ENCODE data around the gene CSRP3. TPM values are rescaled to one million over a fixed set of nuclear protein-coding genes. Genes with fewer than 3 reads are reported as not detected.

CSRP3 gene
- total and polyA plus RNA-seq, 2 experiments from 2014 or later, result not detected

Other genes starting within 250 kb of the CSRP3 start
- not detected in 2 replicates for gene MRGPRX2, start 141.3 kb downstream of the CSRP3 start, total RNA-seq (2014; rRNA removed; shearing (Covaris generic))
- gene MRGPRX2, start 141.3 kb downstream of the CSRP3 start, polyA plus RNA-seq (2016; fragmentation: Nextera tagmentation; extraction: Ambion mirVana), result not detected in 2 replicates
- 27.7 and 30.0 TPM in 2 replicates for gene ZDHHC13, start 84.8 kb downstream of the CSRP3 start, total RNA-seq (2014; rRNA removed; shearing (Covaris generic))
- 18.2 and 21.0 TPM in 2 replicates for gene ZDHHC13, start 84.8 kb downstream of the CSRP3 start, polyA plus RNA-seq (2016; fragmentation: Nextera tagmentation; extraction: Ambion mirVana)
- gene E2F8, start 39.0 kb upstream of the CSRP3 start, total RNA-seq (2014; rRNA removed; shearing (Covaris generic)), result 6.3 and 10.6 TPM in 2 replicates
- gene E2F8, start 39.0 kb upstream of the CSRP3 start, polyA plus RNA-seq (2016; fragmentation: Nextera tagmentation; extraction: Ambion mirVana), result 8.3 and 8.6 TPM in 2 replicates